ENCODE data around the gene RAB11A. TPM values are rescaled to one million over a fixed set of nuclear protein-coding genes. Genes with fewer than 3 reads are reported as not detected.

Gene RAB11A
- total RNA-seq, 1 donor from 2014 or later: 185 TPM

- DNase-seq (ENCODE audit: low read depth): peak; percentile 13
Measured at GRCh38 chr15:65937476-65937875, 68.2 kb downstream of the RAB11A start.

DNA sequence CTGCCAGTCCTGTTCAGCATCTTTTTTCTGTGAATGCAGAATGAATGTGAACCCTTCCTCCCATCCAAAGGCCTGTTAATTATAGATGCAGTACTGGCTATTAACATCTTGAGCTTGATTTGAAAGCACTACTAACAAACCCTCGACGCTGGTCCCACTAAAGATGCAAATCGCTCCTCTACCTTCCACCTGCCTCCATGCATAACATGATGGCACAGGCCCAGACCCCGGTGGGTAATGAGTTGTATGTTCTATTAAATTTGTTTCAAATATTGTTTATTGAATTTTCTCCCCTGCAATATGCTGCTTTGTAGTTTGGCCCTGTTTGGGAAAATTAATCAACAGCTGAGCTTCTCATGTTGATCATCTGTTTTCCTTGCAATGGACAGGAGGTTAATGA, 69.3 kb downstream of the RAB11A start:
- no peak for DNase-seq (ENCODE audit: low read depth)

DNA sequence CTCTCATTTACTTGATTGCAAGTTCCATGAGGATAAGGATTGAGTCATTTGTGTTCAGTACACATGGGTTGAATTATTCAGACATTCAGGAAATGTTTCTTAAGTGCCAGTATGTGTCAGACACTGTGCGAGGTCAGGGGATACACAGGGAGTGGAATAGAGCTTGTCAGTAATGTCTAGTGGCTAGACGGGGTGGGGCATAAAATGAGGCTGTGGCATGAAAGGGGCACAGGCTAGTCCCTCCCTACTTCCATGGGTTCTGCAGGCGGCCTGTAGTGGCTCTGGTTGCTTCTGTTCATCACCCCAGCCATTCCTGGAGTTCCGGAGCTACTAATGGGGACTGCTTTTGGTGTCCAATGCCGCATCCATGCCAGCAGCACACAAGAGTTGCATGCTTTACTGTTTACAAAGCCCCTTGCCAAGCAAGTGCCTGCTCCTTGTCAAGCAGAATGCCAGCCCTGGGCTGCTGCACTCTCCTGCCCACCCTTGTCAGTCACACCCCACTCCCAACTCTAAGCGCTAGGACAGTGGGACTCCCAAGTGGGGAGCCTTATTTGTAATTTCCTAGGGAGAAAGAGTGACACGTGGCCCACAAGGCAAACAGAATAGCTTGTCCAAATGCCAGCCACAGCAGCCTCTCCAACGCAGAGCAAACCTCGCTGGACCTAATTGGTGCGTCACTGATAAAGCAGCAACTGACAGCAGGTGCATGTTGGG, 70.8 kb downstream of the RAB11A start:
- DNase-seq (ENCODE audit: low read depth): peak; percentile 47

GRCh38 chr15:65940618-65940909, 71.3 kb downstream of the RAB11A start:
- no peak for DNase-seq (ENCODE audit: low read depth)

Other genes starting within 250 kb of the RAB11A start
- 3.4 and 6.9 TPM in 2 replicates for gene SLC24A1, start 247.6 kb upstream of the RAB11A start, total RNA-seq
- 11.0 and 26.0 TPM in 2 replicates for gene DENND4A, start 77.2 kb upstream of the RAB11A start, total RNA-seq